OCI-LY7 (cell line): ENCODE data around the gene CRYBG1. TPM values are rescaled to one million over a fixed set of nuclear protein-coding genes. Genes with fewer than 3 reads are reported as not detected.

Source experiments
- BruUV-seq: library from RNA; stranded (reverse); fragments of 400-500 nt; replicated peaks from 2 replicates; lab custom pipeline; 2021; lab: Mats Ljungman, UMichigan
- CTCF ChIA-PET: fragments of 300-600 bp; sonication (Branson Sonifier 250); formaldehyde crosslinking; loops from one replicate; lab custom pipeline; 2022; ENCODE audit warnings: antibody characterized with exemption; ENCODE audit not compliant: unreplicated experiment; lab: Charles Lee
- POLR2A ChIA-PET: fragments of 300-600 bp; sonication (Branson Sonifier 250); formaldehyde crosslinking; loops from one replicate; lab custom pipeline; 2022; ENCODE audit warnings: antibody characterized with exemption; lab: Charles Lee
- DNase-seq: peaks from one replicate; pipeline ENCODE4 v3.0.0-alpha.2; 2015; ENCODE audit warnings: low spot score
- H2AFZ ChIP-seq: fragments of 200-600 bp; sonication (generic), shearing (Covaris generic); 2 replicates; pipeline ENCODE4 v1.6.1; 2014; ENCODE audit warnings: mild to moderate bottlenecking, antibody characterized with exemption, low read length, moderate library complexity
- H3K27ac ChIP-seq: fragments of 200-600 bp; sonication (generic); 2 replicates; pipeline ENCODE4 v1.5.1; 2014; ENCODE audit warnings: mixed run types, low read depth, mild to moderate bottlenecking, moderate library complexity, low read length, inconsistent platforms; ENCODE audit not compliant: poor library complexity, severe bottlenecking
- H3K36me3 ChIP-seq: fragments of 200-600 bp; sonication (generic); 2 replicates; pipeline ENCODE4 v1.6.1; 2014; ENCODE audit warnings: mild to moderate bottlenecking, antibody characterized with exemption, low read length, moderate library complexity, mixed read lengths; ENCODE audit not compliant: insufficient read depth
- H3K4me1 ChIP-seq: fragments of 200-600 bp; sonication (generic); 2 replicates; pipeline ENCODE4 v1.5.1; 2014; ENCODE audit warnings: mild to moderate bottlenecking, low read length; ENCODE audit not compliant: insufficient read depth, poor library complexity, severe bottlenecking
- H3K4me2 ChIP-seq: fragments of 200-600 bp; sonication (generic); 2 replicates; pipeline ENCODE4 v1.6.1; 2014; ENCODE audit warnings: mild to moderate bottlenecking, low read length
- H3K4me3 ChIP-seq: fragments of 200-600 bp; sonication (generic); 2 replicates; pipeline ENCODE4 v1.5.1; 2014; ENCODE audit warnings: mild to moderate bottlenecking, low read depth, low read length; ENCODE audit not compliant: poor library complexity, severe bottlenecking
- H3K79me2 ChIP-seq: fragments of 200-600 bp; sonication (generic); 2 replicates; pipeline ENCODE4 v1.6.1; 2016; ENCODE audit warnings: low read depth, mild to moderate bottlenecking, low read length, moderate library complexity, mixed read lengths; ENCODE audit not compliant: insufficient read depth
- H3K9me2 ChIP-seq: fragments of 200-600 bp; sonication (generic); 2 replicates; pipeline ENCODE4 v1.6.1; 2016; ENCODE audit warnings: mild to moderate bottlenecking, low read length, mixed read lengths; ENCODE audit not compliant: insufficient read depth
- H3K9me3 ChIP-seq: fragments of 200-600 bp; sonication (generic); 2 replicates; pipeline ENCODE4 v1.6.1; 2014; ENCODE audit warnings: mild to moderate bottlenecking, mixed run types, low read length, mixed read lengths
- H4K20me1 ChIP-seq: fragments of 200-600 bp; sonication (generic); 2 replicates; pipeline ENCODE4 v1.6.1; 2014; ENCODE audit warnings: mild to moderate bottlenecking, antibody characterized with exemption, low read length, moderate library complexity, mixed read lengths; ENCODE audit not compliant: insufficient read depth
- EZH2phosphoT487 ChIP-seq: fragments of 200-600 bp; sonication (generic); IDR thresholded peaks from 2 replicates; pipeline ENCODE4 v1.6.1; 2018; ENCODE audit warnings: low read depth, borderline replicate concordance, mild to moderate bottlenecking, mixed run types, antibody characterized with exemption, low read length, moderate library complexity, mixed read lengths
- intact Hi-C: fragments of 100-400 bp; cut with micrococcal nuclease; formaldehyde crosslinking; loops from one replicate; pipeline ENCODE4 v1.10.0; 2022; ENCODE audit not compliant: unreplicated experiment
- total RNA-seq, 2 experiments: library from RNA; depleted of rRNA in 1 of 2; stranded (reverse); fragments of >200 nt in 1 of 2; shearing (Covaris generic) in 1 of 2; gene quantifications; 2 replicates each; pipeline ENCODE4 v1.2.3, GENCODE V29; 2014 to 2022
- TF ChIP-seq, protein P1 (sequence below): fragments of 200-600 bp; sonication (generic); conservative IDR thresholded peaks from 2 replicates; pipeline ENCODE4 v1.5.1; 2014; ENCODE audit warnings: mild to moderate bottlenecking, antibody characterized with exemption, low read length, moderate library complexity, mixed read lengths

The CRYBG1 gene
- total RNA-seq, 2 experiments from 2014 or later: 41.7 to 66.2 TPM

GRCh38 chr6:106477790-106478189, 117.3 kb downstream of the CRYBG1 start:
- H4K20me1 ChIP-seq: no peaks in the 10 kb centered on the region
- CTCF ChIA-PET: no interaction called here
- POLR2A ChIA-PET: interaction anchor here (0.5 to 1.0 kb wide), 3 partner anchors 8 to 216 kb away, joined by 3 to 5 read pairs (median 3); no protein-coding TSS in a partner anchor
- H3K27ac ChIP-seq: no peak overlapping the region
- DNase-seq: no peak
- no peaks in the 10 kb centered on the region for H3K79me2 ChIP-seq
- no peaks in the 10 kb centered on the region for H3K36me3 ChIP-seq
- intact Hi-C loops: no loop called here
- no TSS peak for BruUV-seq
- no peak overlapping the region for H2AFZ ChIP-seq
- H3K4me3 ChIP-seq: no peak overlapping the region
- H3K9me3 ChIP-seq: no peaks in the 10 kb centered on the region
- TF ChIP-seq, protein P1, sequence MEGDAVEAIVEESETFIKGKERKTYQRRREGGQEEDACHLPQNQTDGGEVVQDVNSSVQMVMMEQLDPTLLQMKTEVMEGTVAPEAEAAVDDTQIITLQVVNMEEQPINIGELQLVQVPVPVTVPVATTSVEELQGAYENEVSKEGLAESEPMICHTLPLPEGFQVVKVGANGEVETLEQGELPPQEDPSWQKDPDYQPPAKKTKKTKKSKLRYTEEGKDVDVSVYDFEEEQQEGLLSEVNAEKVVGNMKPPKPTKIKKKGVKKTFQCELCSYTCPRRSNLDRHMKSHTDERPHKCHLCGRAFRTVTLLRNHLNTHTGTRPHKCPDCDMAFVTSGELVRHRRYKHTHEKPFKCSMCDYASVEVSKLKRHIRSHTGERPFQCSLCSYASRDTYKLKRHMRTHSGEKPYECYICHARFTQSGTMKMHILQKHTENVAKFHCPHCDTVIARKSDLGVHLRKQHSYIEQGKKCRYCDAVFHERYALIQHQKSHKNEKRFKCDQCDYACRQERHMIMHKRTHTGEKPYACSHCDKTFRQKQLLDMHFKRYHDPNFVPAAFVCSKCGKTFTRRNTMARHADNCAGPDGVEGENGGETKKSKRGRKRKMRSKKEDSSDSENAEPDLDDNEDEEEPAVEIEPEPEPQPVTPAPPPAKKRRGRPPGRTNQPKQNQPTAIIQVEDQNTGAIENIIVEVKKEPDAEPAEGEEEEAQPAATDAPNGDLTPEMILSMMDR: no peak
- TF ChIP-seq EZH2phosphoT487: no peak
- no peak overlapping the region for H3K4me2 ChIP-seq
- no peaks in the 10 kb centered on the region for H3K4me1 ChIP-seq
- H3K9me2 ChIP-seq: no peaks in the 10 kb centered on the region

- no peak for DNase-seq
- BruUV-seq: no TSS peak
- ChIA-PET CTCF (no interaction called here), POLR2A (interaction anchor here (0.7 kb wide), 1 partner anchor 9 kb away, joined by 4 read pairs; no protein-coding TSS in a partner anchor)
- no peaks in the 10 kb centered on the region for H3K4me1 ChIP-seq
- intact Hi-C loops: loop anchor here (5.0 kb wide), 1 partner anchor 781 kb away; no protein-coding TSS in a partner anchor
- no peak overlapping the region for H3K27ac ChIP-seq
- H3K79me2 ChIP-seq: no peaks in the 10 kb centered on the region
- no peaks in the 10 kb centered on the region for H4K20me1 ChIP-seq
- no peaks in the 10 kb centered on the region for H3K9me2 ChIP-seq
- no peaks in the 10 kb centered on the region for H3K36me3 ChIP-seq
- H3K4me3 ChIP-seq: no peak overlapping the region
- TF ChIP-seq EZH2phosphoT487: no peak
- TF ChIP-seq, protein P1: no peak
- no peak overlapping the region for H2AFZ ChIP-seq
- H3K9me3 ChIP-seq: no peaks in the 10 kb centered on the region
- H3K4me2 ChIP-seq: no peak overlapping the region
Measured at GRCh38 chr6:106486236-106486635, 125.7 kb downstream of the CRYBG1 start.
